Measurements from ENCODE around the gene UVRAG. TPM values are rescaled to one million over a fixed set of nuclear protein-coding genes. Genes with fewer than 3 reads are reported as not detected.

Gene UVRAG
- total and polyA plus RNA-seq, 2 of the 4 experiments (the other 2 are of a cell fraction): 5.6 to 10.9 TPM

GRCh38 chr11:76026281-76026680, 211.3 kb downstream of the UVRAG start:
- in situ Hi-C loops (cut with MboI; ENCODE audit: low sequenced_read_pairs) (no loop called here), intact Hi-C loops (cut with micrococcal nuclease) (no loop called here), dilution Hi-C loops (cut with HindIII; ENCODE audit: low sequenced_read_pairs, unreplicated experiment) (no loop called here)
- Histone ChIP-seq H3K9me1 (ENCODE audit: insufficient read depth, low read length) (peaks cover 3% of the 10 kb centered on the region), H4K5ac (ENCODE audit: low read depth, low read length) (no peak overlapping the region), H2AK5ac (ENCODE audit: low read depth, low read length) (no peak overlapping the region), H2BK15ac (ENCODE audit: low read depth, low read length) (no peak overlapping the region), H2BK5ac (ENCODE audit: low read depth, low read length, poor library complexity, severe bottlenecking) (no peak overlapping the region), H3K9ac (ENCODE audit: low read depth, low read length) (no peak overlapping the region), H2AFZ (replicated peaks; ENCODE audit: low read length, poor library complexity) (no peak overlapping the region), H3K56ac (ENCODE audit: extremely low read depth, insufficient read depth, low read length) (no peak overlapping the region), H3K4ac (ENCODE audit: low read depth, low read length) (no peak overlapping the region), H4K20me1 (ENCODE audit: insufficient read depth, low read length) (0 out of 2 replicates have a peak, but pooled peaks cover 3% of the 10 kb centered on the region), H3K36me3 (ENCODE audit: control insufficient read depth, insufficient read depth, low read length) (no peaks in the 10 kb centered on the region), H3K4me3 (ENCODE audit: insufficient read depth, low read depth, low read length) (no peak overlapping the region), H3K4me2 (ENCODE audit: low read depth, low read length) (no peak overlapping the region), H3K18ac (ENCODE audit: low read depth, low read length) (no peak overlapping the region), H2BK120ac (ENCODE audit: low read depth, low read length) (no peak overlapping the region), H4K91ac (ENCODE audit: insufficient read depth, low read depth, low read length) (no peak overlapping the region), H3K9me3 (ENCODE audit: control insufficient read depth, insufficient read depth, low read length) (no peaks in the 10 kb centered on the region), H2BK20ac (ENCODE audit: low read depth, low read length) (no peak overlapping the region), H2AK9ac (replicated peaks; ENCODE audit: low read depth, low read length, poor library complexity) (no peak overlapping the region), H3K27ac (ENCODE audit: insufficient read depth, low read length) (no peak overlapping the region), H4K8ac (ENCODE audit: low read depth in 2 of 2, low read length in 2 of 2) (no peak overlapping the region), H3K79me1 (ENCODE audit: low read depth in 1 of 2, low read length in 2 of 2) (no peaks in the 10 kb centered on the region), H3K27me3 (ENCODE audit: control insufficient read depth, insufficient read depth, low read length) (no peaks in the 10 kb centered on the region), H3K14ac (replicated peaks; ENCODE audit: low read depth, low read length) (no peak overlapping the region), H3K4me1 (ENCODE audit: control insufficient read depth, insufficient read depth, low read length) (peaks cover 10% of the 10 kb centered on the region), H3K23ac (ENCODE audit: low read depth, low read length) (no peak overlapping the region)
- DNase-seq (no peak), ATAC-seq (ENCODE audit: low read depth) (no peak)
- no TSS peak for BruUV-seq (replicated peaks)
- ChIA-PET POLR2A (ENCODE audit: unreplicated experiment) (no interaction called here), CTCF (no interaction called here)
- TF ChIP-seq CHD1 (IDR thresholded peaks at IDR 0.05; ENCODE audit: low read depth, low read length): no peak
- TF ChIP-seq SMC3 (IDR thresholded peaks at IDR 0.05; ENCODE audit: low read depth, low read length): no peak

Data from IMR-90 (cell line).